ENCODE measurements around the gene NKPD1. TPM values are rescaled to one million over a fixed set of nuclear protein-coding genes. Genes with fewer than 3 reads are reported as not detected.

NKPD1 gene
- total RNA-seq, 3 donors from 2014 or later, result 0.16 to 1.3 (median 1.0) TPM

- no peaks in the 10 kb centered on the region for H3K9me3 ChIP-seq
- TF ChIP-seq POLR2AphosphoS5 (IDR thresholded peaks at IDR 0.05), result no peak
- no peak for TF ChIP-seq POLR2A (IDR thresholded peaks at IDR 0.05)
- no peak for TF ChIP-seq CTCF (IDR thresholded peaks at IDR 0.05)
- DNase-seq (ENCODE audit: low spot score in 2 of 2), result no peak
- H3K36me3 ChIP-seq, result no peaks in the 10 kb centered on the region
- H3K4me1 ChIP-seq, result peaks cover 0 to 7% of the 10 kb centered on the region in 2 donors
- no peak overlapping the region for H3K4me3 ChIP-seq
- intact Hi-C loops (cut with DNase I; ENCODE audit: low total_unique reads), result no loop called here
- no peaks in the 10 kb centered on the region for H3K27me3 ChIP-seq
- H3K27ac ChIP-seq, result no peak overlapping the region
These were observed 13.0 kb upstream of the NKPD1 start for GRCh38 chr19:45173816-45174215.

GRCh38 chr19:45172611-45173208 is 11.9 kb upstream of the NKPD1 start:
- H3K27ac ChIP-seq, result peak overlapping the region in 1 of 2 donors; percentile 66
- peaks cover 0 to 7% of the 10 kb centered on the region in 2 donors for H3K4me1 ChIP-seq
- no peaks in the 10 kb centered on the region for H3K9me3 ChIP-seq
- no peaks in the 10 kb centered on the region for H3K27me3 ChIP-seq
- intact Hi-C loops (cut with DNase I; ENCODE audit: low total_unique reads), result no loop called here
- no peaks in the 10 kb centered on the region for H3K36me3 ChIP-seq
- no peak overlapping the region for H3K4me3 ChIP-seq
- no peak for DNase-seq (ENCODE audit: low spot score in 2 of 2)
- TF ChIP-seq POLR2AphosphoS5 (IDR thresholded peaks at IDR 0.05) (no peak), CTCF (IDR thresholded peaks at IDR 0.05) (no peak), POLR2A (IDR thresholded peaks at IDR 0.05) (no peak)

GRCh38 chr19:45172173-45172572 is 11.4 kb upstream of the NKPD1 start:
- intact Hi-C loops (cut with DNase I; ENCODE audit: low total_unique reads), result no loop called here
- no peaks in the 10 kb centered on the region for H3K36me3 ChIP-seq
- peak overlapping the region in 1 of 2 donors; percentile 66 for H3K27ac ChIP-seq
- H3K9me3 ChIP-seq, result no peaks in the 10 kb centered on the region
- H3K27me3 ChIP-seq, result no peaks in the 10 kb centered on the region
- peaks cover 0 to 7% of the 10 kb centered on the region in 2 donors for H3K4me1 ChIP-seq
- DNase-seq (ENCODE audit: low spot score in 2 of 2), result no peak
- H3K4me3 ChIP-seq, result no peak overlapping the region
- no peak for TF ChIP-seq POLR2AphosphoS5 (IDR thresholded peaks at IDR 0.05)
- TF ChIP-seq CTCF (IDR thresholded peaks at IDR 0.05), result no peak
- no peak for TF ChIP-seq POLR2A (IDR thresholded peaks at IDR 0.05)

- intact Hi-C loops (cut with DNase I; ENCODE audit: low total_unique reads), result no loop called here
- H3K4me1 ChIP-seq, result peaks cover 0 to 7% of the 10 kb centered on the region in 2 donors
- TF ChIP-seq POLR2A (IDR thresholded peaks at IDR 0.05) (no peak), CTCF (IDR thresholded peaks at IDR 0.05) (no peak), POLR2AphosphoS5 (IDR thresholded peaks at IDR 0.05) (no peak)
- H3K27me3 ChIP-seq, result no peaks in the 10 kb centered on the region
- no peaks in the 10 kb centered on the region for H3K9me3 ChIP-seq
- no peaks in the 10 kb centered on the region for H3K36me3 ChIP-seq
- no peak for DNase-seq (ENCODE audit: low spot score in 2 of 2)
- H3K4me3 ChIP-seq, result no peak overlapping the region
- peak overlapping the region in 1 of 2 donors; percentile 52 for H3K27ac ChIP-seq
These were observed 10.4 kb upstream of the NKPD1 start for GRCh38 chr19:45171211-45171623.

GRCh38 chr19:45170146-45171106 is 9.6 kb upstream of the NKPD1 start:
- Histone ChIP-seq H3K9me3 (no peaks in the 10 kb centered on the region), H3K36me3 (no peaks in the 10 kb centered on the region), H3K27ac (peak overlapping the region in 1 of 2 donors; percentile 52), H3K4me1 (peaks cover 0 to 7% of the 10 kb centered on the region in 2 donors), H3K4me3 (no peak overlapping the region), H3K27me3 (no peaks in the 10 kb centered on the region)
- no peak for TF ChIP-seq POLR2AphosphoS5 (IDR thresholded peaks at IDR 0.05)
- no peak for TF ChIP-seq CTCF (IDR thresholded peaks at IDR 0.05)
- no peak for TF ChIP-seq POLR2A (IDR thresholded peaks at IDR 0.05)
- intact Hi-C loops (cut with DNase I; ENCODE audit: low total_unique reads), result no loop called here
- no peak for DNase-seq (ENCODE audit: low spot score in 2 of 2)

All from breast epithelium (tissue), 4 donors.